K562 (cell line): Measurements from ENCODE around the gene USP44. TPM values are rescaled to one million over a fixed set of nuclear protein-coding genes. Genes with fewer than 3 reads are reported as not detected.

Source experiments
- ATAC-seq: fragments of 200-7000 bp; cut with Tn5 transposase; 3 replicates; pipeline ENCODE4 v1.9.1; 2020; ENCODE audit warnings: moderate library complexity
- BruUV-seq: library from RNA; stranded (reverse); fragments of 400-500 nt; replicated peaks from 2 replicates; lab custom pipeline; 2021; lab: Mats Ljungman, UMichigan
- CTCF ChIA-PET: fragments of 300-600 bp; formaldehyde crosslinking; extraction: SDS; loops from one replicate; lab custom pipeline; 2021; ENCODE audit warnings: low intra/inter-chr PET ratio; lab: Yijun Ruan, JAX
- POLR2A ChIA-PET: fragments of 300-600, 350-650 bp; sonication (Branson Sonifier 250); formaldehyde crosslinking; extraction: SDS; loops from one replicate; lab custom pipeline; 2021; ENCODE audit warnings: antibody characterized with exemption, inconsistent platforms; lab: Yijun Ruan, JAX
- DNase-seq, 4 experiments: peaks; one replicate each; pipeline versions ENCODE4 v3.0.0 to v3.0.0-alpha.2; 2011 to 2018; ENCODE audit warnings: low spot score in 3 of 4, mixed read lengths in 3 of 4; ENCODE audit errors: extremely low read depth in 1 of 4
- FAIRE-seq: peaks from 2 replicates; lab custom pipeline; 2011; peaks lifted over from hg19 to GRCh38; lab: Jason Lieb, UNC
- H2AFZ ChIP-seq: 2 replicates; pipeline ENCODE4 v1.6.0; 2011; ENCODE audit warnings: low read depth, low read length, control low read depth, inconsistent platforms
- H3K27ac ChIP-seq: fragments of 200-600 bp; 3 replicates; pipeline ENCODE4 v1.8.0; 2011; ENCODE audit warnings: low read depth, mild to moderate bottlenecking, control low read depth, inconsistent platforms, low read length, moderate library complexity, mixed read lengths; ENCODE audit errors: extremely low read depth
- H3K27me3 ChIP-seq, 2 experiments: fragments of 300-600 bp in 1 of 2; 2 replicates in 1 of 2; 3 replicates in 1 of 2; pipeline versions ENCODE4 v1.6.0 to v1.8.0; 2011; ENCODE audit warnings: inconsistent platforms in 2 of 2, low read length in 2 of 2, mild to moderate bottlenecking in 1 of 2, mixed read lengths in 1 of 2, moderate library complexity in 1 of 2; ENCODE audit not compliant: control insufficient read depth in 2 of 2, insufficient read depth in 2 of 2
- H3K36me3 ChIP-seq: fragments of 300-600 bp; 3 replicates; pipeline ENCODE4 v1.8.0; 2011; ENCODE audit warnings: mild to moderate bottlenecking, low read length, inconsistent platforms; ENCODE audit not compliant: control insufficient read depth, insufficient read depth
- H3K4me1 ChIP-seq, 2 experiments: fragments of 200-600 bp in 1 of 2; replicated peaks in 1 of 2; 2 replicates in 1 of 2; 3 replicates in 1 of 2; pipeline versions ENCODE4 v1.5.1 to v1.8.0; 2011; ENCODE audit warnings: inconsistent platforms in 2 of 2, low read length in 2 of 2, mild to moderate bottlenecking in 1 of 2, mixed read lengths in 1 of 2, moderate library complexity in 1 of 2; ENCODE audit not compliant: control insufficient read depth in 2 of 2, insufficient read depth in 2 of 2
- H3K4me2 ChIP-seq: 2 replicates; pipeline ENCODE4 v1.6.1; 2011; ENCODE audit warnings: low read length, control low read depth, inconsistent platforms, mixed read lengths; ENCODE audit not compliant: insufficient read depth
- H3K4me3 ChIP-seq: fragments of 200-600 bp; sonication (generic), shearing (Covaris generic); 2 replicates; pipeline ENCODE4 v1.5.1; 2016; ENCODE audit warnings: control low read depth, inconsistent platforms
- H3K79me2 ChIP-seq: fragments of 200-600 bp; 3 replicates; pipeline ENCODE4 v1.8.0; 2011; ENCODE audit warnings: low read length, inconsistent platforms; ENCODE audit not compliant: control insufficient read depth, insufficient read depth
- H3K9ac ChIP-seq, 2 experiments: 2 replicates each; pipeline versions ENCODE4 v1.6.0 to v1.6.1; 2011; ENCODE audit warnings: low read depth in 2 of 2, low read length in 2 of 2, control low read depth in 1 of 2, inconsistent platforms in 1 of 2, mild to moderate bottlenecking in 1 of 2, mixed read lengths in 1 of 2; ENCODE audit not compliant: insufficient read depth in 1 of 2
- H3K9me1 ChIP-seq: one replicate; pipeline ENCODE4 v1.6.0; 2011; ENCODE audit warnings: inconsistent platforms, mild to moderate bottlenecking, low read length, moderate library complexity; ENCODE audit not compliant: control insufficient read depth, insufficient read depth
- H3K9me3 ChIP-seq: replicated peaks from 2 replicates; pipeline ENCODE4 v1.5.1; 2011; ENCODE audit warnings: low read depth, low read length, inconsistent platforms; ENCODE audit not compliant: control insufficient read depth, insufficient read depth
- H4K20me1 ChIP-seq: replicated peaks from 2 replicates; pipeline ENCODE4 v1.6.1; 2011; ENCODE audit warnings: low read length, inconsistent platforms, mixed read lengths; ENCODE audit not compliant: control insufficient read depth, insufficient read depth
- CREM ChIP-seq: IDR thresholded peaks from 2 replicates; pipeline ENCODE4 v1.6.1; 2014; ENCODE audit warnings: antibody characterized with exemption, low read depth
- FOXK2 ChIP-seq, 2 experiments: fragments of 450-650 bp; IDR thresholded peaks in 1 of 2; conservative IDR thresholded peaks in 1 of 2; 2 replicates each; pipeline ENCODE4 v1.6.1; 2016; ENCODE audit warnings: low read depth in 2 of 2, mild to moderate bottlenecking in 1 of 2
- HDGF ChIP-seq: fragments of 450-650 bp; IDR thresholded peaks from 2 replicates; pipeline ENCODE4 v1.6.1; 2016
- POLR2A ChIP-seq: fragments of 450-650 bp; conservative IDR thresholded peaks from 2 replicates; pipeline ENCODE4 v1.6.1; 2016
- RFX1 ChIP-seq: fragments of 450-650 bp; IDR thresholded peaks from 2 replicates; pipeline ENCODE4 v1.6.1; 2016; ENCODE audit warnings: mild to moderate bottlenecking, moderate library complexity
- SRSF3 ChIP-seq: fragments of 200-400 bp; formaldehyde crosslinking; IDR thresholded peaks from 2 replicates; pipeline ENCODE4 v1.6.1; 2016; ENCODE audit warnings: mild to moderate bottlenecking, low read length, moderate library complexity; ENCODE audit not compliant: insufficient read depth
- ZNF140 ChIP-seq: fragments of 250-450 bp; sonication (Bioruptor Pico); IDR thresholded peaks from 2 replicates; pipeline ENCODE4 v1.8.0; 2021; ENCODE audit warnings: moderate library complexity, mild to moderate bottlenecking, inconsistent platforms
- WGBS: fragments of 100-300 bp; shearing (Covaris generic); methylation state at CpG from one replicate; pipeline ENCODE4 v1.1.6; 2016; ENCODE audit warnings: low coverage, mixed read lengths; ENCODE audit not compliant: insufficient coverage; ENCODE audit errors: missing lambda C conversion rate; 5-methylcytosine and 5-hydroxymethylcytosine counted together
- in situ Hi-C: fragments of 300-500 bp; cut with MboI; formaldehyde crosslinking; loops from 4 replicates; pipeline ENCODE4 v1.15.0; 2018; ENCODE audit warnings: inconsistent platforms, mixed read lengths
- intact Hi-C: fragments of 100-400 bp; cut with micrococcal nuclease; formaldehyde crosslinking; loops from 2 replicates; pipeline ENCODE4 v1.14.2; 2022
- polyA plus RNA-seq, 8 experiments: library from polyadenylated mRNA; depleted of rRNA in 4 of 8; stranded (reverse) in 5 of 8; unstranded in 3 of 8; fragments of >200 nt; fragmentation: Nextera tagmentation in 2 of 8; fragmentation: Illumina TruSeq in 1 of 8; extraction: Ambion mirVana in 2 of 8; extraction: Trizol in 1 of 8; gene quantifications; 2 replicates each; pipeline versions ENCODE4 v1.2.1 to v1.2.3, GENCODE V29; 2011 to 2014; ENCODE audit warnings: inconsistent platforms in 1 of 8, missing spikeins in 1 of 8
- total RNA-seq, 7 experiments: library from RNA; depleted of rRNA in 6 of 7; stranded (reverse); fragments of >200 nt in 6 of 7; fragmentation: Illumina TruSeq in 2 of 7; extraction: Trizol in 2 of 7; gene quantifications; 2 replicates each; pipeline versions ENCODE4 v1.2.1 to v1.2.3, GENCODE V29; 2011 to 2021; ENCODE audit warnings: low replicate concordance in 1 of 7
- TF ChIP-seq, protein P1 (sequence below): sonication (generic); formaldehyde crosslinking; IDR thresholded peaks from 2 replicates; pipeline ENCODE4 v1.8.0; 2022; ENCODE audit warnings: missing genetic modification reagents, mild to moderate bottlenecking, borderline replicate concordance
- TF ChIP-seq, protein P2 (sequence below): IDR thresholded peaks from 2 replicates; pipeline ENCODE4 v1.6.1; 2014; ENCODE audit warnings: antibody characterized with exemption
- TF ChIP-seq, protein P3 (sequence below): fragments of 450-650 bp; IDR thresholded peaks from 2 replicates; pipeline ENCODE4 v1.6.1; 2018; ENCODE audit not compliant: partially characterized antibody

Gene USP44
- total and polyA plus RNA-seq, 9 of the 15 experiments (the other 6 are each of a cell fraction or from before 2014, with no cell fraction given): 2.1 to 5.7 (median 2.8) TPM

DNA sequence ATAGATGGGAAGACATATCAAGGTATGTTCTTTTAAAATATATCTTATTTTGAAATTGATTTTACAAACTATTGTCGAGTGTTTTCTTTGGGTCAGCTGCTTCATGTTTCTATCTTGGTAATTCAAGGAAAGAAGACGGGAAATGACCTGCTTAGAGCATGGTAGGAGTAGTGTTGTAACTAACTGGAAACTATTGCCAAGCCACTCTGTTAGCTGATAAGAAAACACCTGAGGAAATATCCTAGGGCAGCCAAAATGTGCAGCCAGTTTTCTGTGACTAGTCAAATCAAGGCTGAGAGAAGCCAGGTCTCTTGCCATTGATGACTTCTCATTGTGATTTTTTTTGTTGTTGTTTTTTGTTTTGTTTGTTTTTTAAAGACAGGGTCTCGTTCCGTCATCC, 47.1 kb downstream of the USP44 start:
- no TSS peak for BruUV-seq
- peaks cover 29% of the 10 kb centered on the region; the same call in 2 of the 3 replicates for H3K79me2 ChIP-seq
- no peak overlapping the region for H3K9ac ChIP-seq
- CTCF ChIA-PET: no interaction called here
- POLR2A ChIA-PET: no interaction called here
- no peak overlapping the region for H3K27ac ChIP-seq
- in situ Hi-C loops (no loop called here), intact Hi-C loops (no loop called here)
- H3K9me3 ChIP-seq: no peaks in the 10 kb centered on the region
- H3K36me3 ChIP-seq: peaks cover 85% of the 10 kb centered on the region
- no peaks in the 10 kb centered on the region for H3K4me1 ChIP-seq
- 88% methylated on average over 3 of the region's 4 CpGs for WGBS
- TF ChIP-seq RFX1: no peak
- no peak for TF ChIP-seq SRSF3
- TF ChIP-seq CREM: no peak
- no peak for TF ChIP-seq HDGF
- TF ChIP-seq, protein P1, sequence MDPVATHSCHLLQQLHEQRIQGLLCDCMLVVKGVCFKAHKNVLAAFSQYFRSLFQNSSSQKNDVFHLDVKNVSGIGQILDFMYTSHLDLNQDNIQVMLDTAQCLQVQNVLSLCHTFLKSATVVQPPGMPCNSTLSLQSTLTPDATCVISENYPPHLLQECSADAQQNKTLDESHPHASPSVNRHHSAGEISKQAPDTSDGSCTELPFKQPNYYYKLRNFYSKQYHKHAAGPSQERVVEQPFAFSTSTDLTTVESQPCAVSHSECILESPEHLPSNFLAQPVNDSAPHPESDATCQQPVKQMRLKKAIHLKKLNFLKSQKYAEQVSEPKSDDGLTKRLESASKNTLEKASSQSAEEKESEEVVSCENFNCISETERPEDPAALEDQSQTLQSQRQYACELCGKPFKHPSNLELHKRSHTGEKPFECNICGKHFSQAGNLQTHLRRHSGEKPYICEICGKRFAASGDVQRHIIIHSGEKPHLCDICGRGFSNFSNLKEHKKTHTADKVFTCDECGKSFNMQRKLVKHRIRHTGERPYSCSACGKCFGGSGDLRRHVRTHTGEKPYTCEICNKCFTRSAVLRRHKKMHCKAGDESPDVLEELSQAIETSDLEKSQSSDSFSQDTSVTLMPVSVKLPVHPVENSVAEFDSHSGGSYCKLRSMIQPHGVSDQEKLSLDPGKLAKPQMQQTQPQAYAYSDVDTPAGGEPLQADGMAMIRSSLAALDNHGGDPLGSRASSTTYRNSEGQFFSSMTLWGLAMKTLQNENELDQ: no peak
- TF ChIP-seq, protein P2, sequence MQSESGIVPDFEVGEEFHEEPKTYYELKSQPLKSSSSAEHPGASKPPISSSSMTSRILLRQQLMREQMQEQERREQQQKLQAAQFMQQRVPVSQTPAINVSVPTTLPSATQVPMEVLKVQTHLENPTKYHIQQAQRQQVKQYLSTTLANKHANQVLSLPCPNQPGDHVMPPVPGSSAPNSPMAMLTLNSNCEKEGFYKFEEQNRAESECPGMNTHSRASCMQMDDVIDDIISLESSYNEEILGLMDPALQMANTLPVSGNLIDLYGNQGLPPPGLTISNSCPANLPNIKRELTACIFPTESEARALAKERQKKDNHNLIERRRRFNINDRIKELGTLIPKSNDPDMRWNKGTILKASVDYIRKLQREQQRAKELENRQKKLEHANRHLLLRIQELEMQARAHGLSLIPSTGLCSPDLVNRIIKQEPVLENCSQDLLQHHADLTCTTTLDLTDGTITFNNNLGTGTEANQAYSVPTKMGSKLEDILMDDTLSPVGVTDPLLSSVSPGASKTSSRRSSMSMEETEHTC: no peak
- TF ChIP-seq POLR2A: no peak
- TF ChIP-seq, protein P3, sequence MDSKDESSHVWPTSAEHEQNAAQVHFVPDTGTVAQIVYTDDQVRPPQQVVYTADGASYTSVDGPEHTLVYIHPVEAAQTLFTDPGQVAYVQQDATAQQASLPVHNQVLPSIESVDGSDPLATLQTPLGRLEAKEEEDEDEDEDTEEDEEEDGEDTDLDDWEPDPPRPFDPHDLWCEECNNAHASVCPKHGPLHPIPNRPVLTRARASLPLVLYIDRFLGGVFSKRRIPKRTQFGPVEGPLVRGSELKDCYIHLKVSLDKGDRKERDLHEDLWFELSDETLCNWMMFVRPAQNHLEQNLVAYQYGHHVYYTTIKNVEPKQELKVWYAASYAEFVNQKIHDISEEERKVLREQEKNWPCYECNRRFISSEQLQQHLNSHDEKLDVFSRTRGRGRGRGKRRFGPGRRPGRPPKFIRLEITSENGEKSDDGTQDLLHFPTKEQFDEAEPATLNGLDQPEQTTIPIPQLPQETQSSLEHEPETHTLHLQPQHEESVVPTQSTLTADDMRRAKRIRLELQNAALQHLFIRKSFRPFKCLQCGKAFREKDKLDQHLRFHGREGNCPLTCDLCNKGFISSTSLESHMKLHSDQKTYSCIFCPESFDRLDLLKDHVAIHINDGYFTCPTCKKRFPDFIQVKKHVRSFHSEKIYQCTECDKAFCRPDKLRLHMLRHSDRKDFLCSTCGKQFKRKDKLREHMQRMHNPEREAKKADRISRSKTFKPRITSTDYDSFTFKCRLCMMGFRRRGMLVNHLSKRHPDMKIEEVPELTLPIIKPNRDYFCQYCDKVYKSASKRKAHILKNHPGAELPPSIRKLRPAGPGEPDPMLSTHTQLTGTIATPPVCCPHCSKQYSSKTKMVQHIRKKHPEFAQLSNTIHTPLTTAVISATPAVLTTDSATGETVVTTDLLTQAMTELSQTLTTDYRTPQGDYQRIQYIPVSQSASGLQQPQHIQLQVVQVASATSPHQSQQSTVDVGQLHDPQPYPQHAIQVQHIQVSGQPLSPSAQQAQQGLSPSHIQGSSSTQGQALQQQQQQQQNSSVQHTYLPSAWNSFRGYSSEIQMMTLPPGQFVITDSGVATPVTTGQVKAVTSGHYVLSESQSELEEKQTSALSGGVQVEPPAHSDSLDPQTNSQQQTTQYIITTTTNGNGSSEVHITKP: no peak
- TF ChIP-seq FOXK2 (conservative IDR thresholded peaks at IDR 0.05 in 1 of 2, IDR thresholded peaks at IDR 0.05 in 1 of 2; ENCODE audit: low read depth in 2 of 2): no peak
- TF ChIP-seq ZNF140 (CRISPR knock-in tag): no peak
- ATAC-seq (no peak), FAIRE-seq (no peak), DNase-seq (no peak)
- no peaks in the 10 kb centered on the region for H3K27me3 ChIP-seq
- H3K4me3 ChIP-seq: no peak overlapping the region
- H2AFZ ChIP-seq: no peak overlapping the region
- H3K9me1 ChIP-seq: no peaks in the 10 kb centered on the region
- no peak overlapping the region for H3K4me2 ChIP-seq
- no peaks in the 10 kb centered on the region for H4K20me1 ChIP-seq
